Neural progenitor cell (in vitro differentiated cells): Measurements from ENCODE around the gene BAG1. TPM values are rescaled to one million over a fixed set of nuclear protein-coding genes. Genes with fewer than 3 reads are reported as not detected.

ENCODE experiments used
- DNase-seq: peaks from one replicate; pipeline ENCODE4 v3.0.0-alpha.2; 2016; ENCODE audit warnings: low spot score
- H2AFZ ChIP-seq: fragments of 200-600 bp; sonication (generic); replicated peaks from 2 replicates; pipeline ENCODE4 v1.6.1; 2016; ENCODE audit warnings: antibody characterized with exemption
- H3F3A ChIP-seq: fragments of 200-600 bp; sonication (generic); 2 replicates; pipeline ENCODE4 v1.6.1; 2016; ENCODE audit warnings: antibody characterized with exemption, low read depth
- H3K27ac ChIP-seq: fragments of 200-600 bp; sonication (generic); 2 replicates; pipeline ENCODE4 v1.5.1; 2016; ENCODE audit warnings: mild to moderate bottlenecking
- H3K27me3 ChIP-seq: fragments of 200-600 bp; sonication (generic); 2 replicates; pipeline ENCODE4 v1.6.1; 2016; ENCODE audit warnings: mild to moderate bottlenecking, moderate library complexity
- H3K36me3 ChIP-seq: fragments of 200-600 bp; sonication (generic); 2 replicates; pipeline ENCODE4 v1.5.1; 2016
- H3K4me1 ChIP-seq: fragments of 200-600 bp; sonication (generic); 2 replicates; pipeline ENCODE4 v1.6.1; 2016; ENCODE audit warnings: mixed run types
- H3K4me2 ChIP-seq: fragments of 200-600 bp; sonication (generic); 2 replicates; pipeline ENCODE4 v1.6.1; 2016
- H3K4me3 ChIP-seq: fragments of 200-600 bp; sonication (generic); 2 replicates; pipeline ENCODE4 v1.5.1; 2016
- H3K79me2 ChIP-seq: fragments of 200-600 bp; sonication (generic); 2 replicates; pipeline ENCODE4 v1.6.1; 2016; ENCODE audit warnings: low read depth
- H3K9ac ChIP-seq: fragments of 200-600 bp; sonication (generic); 2 replicates; pipeline ENCODE4 v1.6.1; 2016
- H3K9me3 ChIP-seq: fragments of 200-600 bp; sonication (generic); 2 replicates; pipeline ENCODE4 v1.5.1; 2016; ENCODE audit warnings: low read depth
- H4K20me1 ChIP-seq: fragments of 200-600 bp; sonication (generic); 2 replicates; pipeline ENCODE4 v1.6.1; 2016; ENCODE audit warnings: low read depth
- H3K27ac Mint-ChIP-seq: 3 replicates; pipeline ENCODE4 v1.8.0; 2021; ENCODE audit warnings: mixed read lengths
- H3K27me3 Mint-ChIP-seq: 2 replicates; pipeline ENCODE4 v1.8.0; 2022; ENCODE audit warnings: low read depth, mild to moderate bottlenecking, inconsistent platforms, moderate library complexity, mixed read lengths; ENCODE audit not compliant: insufficient read depth
- H3K36me3 Mint-ChIP-seq: 3 replicates; pipeline ENCODE4 v1.8.0; 2021; ENCODE audit warnings: mixed read lengths
- H3K4me1 Mint-ChIP-seq: 3 replicates; pipeline ENCODE4 v1.8.0; 2021; ENCODE audit warnings: mixed read lengths
- H3K4me3 Mint-ChIP-seq: 3 replicates; pipeline ENCODE4 v1.8.0; 2021; ENCODE audit warnings: mild to moderate bottlenecking, moderate library complexity, mixed read lengths
- H3K9me3 Mint-ChIP-seq: 3 replicates; pipeline ENCODE4 v1.8.0; 2020; ENCODE audit warnings: mixed read lengths
- EZH2 ChIP-seq: fragments of 200-600 bp; sonication (generic); IDR thresholded peaks from 2 replicates; pipeline ENCODE4 v1.6.1; 2017; ENCODE audit warnings: antibody characterized with exemption, mild to moderate bottlenecking, moderate library complexity
- EZH2phosphoT487 ChIP-seq: fragments of 200-600 bp; sonication (generic); IDR thresholded peaks from 2 replicates; pipeline ENCODE4 v1.6.1; 2017; ENCODE audit warnings: antibody characterized with exemption
- total RNA-seq: library from RNA; depleted of rRNA; stranded (reverse); fragments of >200 nt; gene quantifications from 2 replicates; pipeline ENCODE4 v1.2.3, GENCODE V29; 2015; ENCODE audit warnings: low replicate concordance
- TF ChIP-seq, protein P1 (sequence below): fragments of 200-600 bp; sonication (generic); IDR thresholded peaks from 2 replicates; pipeline ENCODE4 v1.5.1; 2017; ENCODE audit warnings: antibody characterized with exemption, mild to moderate bottlenecking

The BAG1 gene
- total RNA-seq, 1 donor from 2014 or later = 44.3 TPM

DNA sequence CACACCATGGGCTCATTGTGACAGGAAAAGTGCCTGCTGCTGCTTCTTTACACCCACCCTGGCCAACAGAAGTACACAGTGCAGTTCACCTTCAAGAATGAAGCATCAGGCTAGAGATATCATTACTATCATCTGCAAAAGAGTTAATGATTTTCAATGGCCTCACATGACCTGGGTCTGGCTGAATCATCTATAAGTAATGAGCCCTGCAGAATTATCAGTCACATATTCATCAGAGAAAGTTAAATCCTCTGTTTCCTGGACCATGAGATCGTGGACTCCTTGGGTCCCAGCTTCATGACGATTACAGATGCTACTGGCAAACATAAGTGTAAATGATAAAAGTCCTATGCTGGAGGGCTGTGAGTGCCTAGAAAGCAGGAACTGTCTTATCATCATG, 8.3 kb downstream of the BAG1 start:
- Histone ChIP-seq H3K79me2 (no peaks in the 10 kb centered on the region), H3K4me2 (no peak overlapping the region), H3F3A (no peaks in the 10 kb centered on the region), H3K27me3 (no peaks in the 10 kb centered on the region), H3K4me3 (no peak overlapping the region), H3K36me3 (peaks cover 10% of the 10 kb centered on the region), H4K20me1 (no peaks in the 10 kb centered on the region), H3K4me1 (no peaks in the 10 kb centered on the region), H3K9ac (no peak overlapping the region), H3K27ac (no peak overlapping the region), H2AFZ (no peak overlapping the region), H3K9me3 (no peaks in the 10 kb centered on the region)
- no peak overlapping the region for H3K27ac Mint-ChIP-seq
- H3K4me3 Mint-ChIP-seq = no peak overlapping the region
- H3K36me3 Mint-ChIP-seq = peaks cover 28% of the 10 kb centered on the region
- H3K27me3 Mint-ChIP-seq = no peaks in the 10 kb centered on the region
- H3K4me1 Mint-ChIP-seq = no peaks in the 10 kb centered on the region
- no peak for DNase-seq
- TF ChIP-seq EZH2 (no peak), EZH2phosphoT487 (no peak)
- TF ChIP-seq, protein P1, sequence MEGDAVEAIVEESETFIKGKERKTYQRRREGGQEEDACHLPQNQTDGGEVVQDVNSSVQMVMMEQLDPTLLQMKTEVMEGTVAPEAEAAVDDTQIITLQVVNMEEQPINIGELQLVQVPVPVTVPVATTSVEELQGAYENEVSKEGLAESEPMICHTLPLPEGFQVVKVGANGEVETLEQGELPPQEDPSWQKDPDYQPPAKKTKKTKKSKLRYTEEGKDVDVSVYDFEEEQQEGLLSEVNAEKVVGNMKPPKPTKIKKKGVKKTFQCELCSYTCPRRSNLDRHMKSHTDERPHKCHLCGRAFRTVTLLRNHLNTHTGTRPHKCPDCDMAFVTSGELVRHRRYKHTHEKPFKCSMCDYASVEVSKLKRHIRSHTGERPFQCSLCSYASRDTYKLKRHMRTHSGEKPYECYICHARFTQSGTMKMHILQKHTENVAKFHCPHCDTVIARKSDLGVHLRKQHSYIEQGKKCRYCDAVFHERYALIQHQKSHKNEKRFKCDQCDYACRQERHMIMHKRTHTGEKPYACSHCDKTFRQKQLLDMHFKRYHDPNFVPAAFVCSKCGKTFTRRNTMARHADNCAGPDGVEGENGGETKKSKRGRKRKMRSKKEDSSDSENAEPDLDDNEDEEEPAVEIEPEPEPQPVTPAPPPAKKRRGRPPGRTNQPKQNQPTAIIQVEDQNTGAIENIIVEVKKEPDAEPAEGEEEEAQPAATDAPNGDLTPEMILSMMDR = no peak
- no peaks in the 10 kb centered on the region for H3K9me3 Mint-ChIP-seq

DNA sequence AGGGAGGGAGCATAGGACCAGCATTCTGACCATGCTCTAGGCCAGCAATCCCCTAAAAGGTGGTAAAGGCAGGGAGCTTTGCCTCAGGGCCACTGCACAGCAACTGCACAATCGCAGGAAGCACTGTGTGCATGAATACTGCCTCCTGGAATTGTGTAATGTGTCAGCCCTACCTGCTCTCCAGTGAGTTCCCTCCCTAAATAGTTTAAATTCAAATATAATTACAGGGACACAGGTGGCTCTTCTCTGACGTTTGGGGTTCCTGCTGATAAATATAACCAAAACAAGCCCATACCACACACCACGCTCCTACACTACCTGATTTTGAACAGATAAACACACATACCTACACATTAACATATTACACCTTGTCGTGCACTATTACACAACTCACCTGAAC, 9.0 kb downstream of the BAG1 start:
- H4K20me1 ChIP-seq = no peaks in the 10 kb centered on the region
- H3K27me3 ChIP-seq = no peaks in the 10 kb centered on the region
- H3K4me1 ChIP-seq = no peaks in the 10 kb centered on the region
- no peaks in the 10 kb centered on the region for H3K9me3 ChIP-seq
- Mint-ChIP-seq H3K36me3 (peaks cover 26% of the 10 kb centered on the region), H3K4me3 (no peak overlapping the region), H3K27me3 (no peaks in the 10 kb centered on the region), H3K27ac (no peak overlapping the region), H3K9me3 (no peaks in the 10 kb centered on the region), H3K4me1 (no peaks in the 10 kb centered on the region)
- DNase-seq = no peak
- no peak for TF ChIP-seq EZH2
- TF ChIP-seq EZH2phosphoT487 = no peak
- TF ChIP-seq, protein P1 = no peak
- no peaks in the 10 kb centered on the region for H3K79me2 ChIP-seq
- peaks cover 2% of the 10 kb centered on the region for H3K36me3 ChIP-seq
- no peaks in the 10 kb centered on the region for H3F3A ChIP-seq
- H3K27ac ChIP-seq = no peak overlapping the region
- H3K4me2 ChIP-seq = no peak overlapping the region
- no peak overlapping the region for H2AFZ ChIP-seq
- no peak overlapping the region for H3K9ac ChIP-seq
- no peak overlapping the region for H3K4me3 ChIP-seq

DNA sequence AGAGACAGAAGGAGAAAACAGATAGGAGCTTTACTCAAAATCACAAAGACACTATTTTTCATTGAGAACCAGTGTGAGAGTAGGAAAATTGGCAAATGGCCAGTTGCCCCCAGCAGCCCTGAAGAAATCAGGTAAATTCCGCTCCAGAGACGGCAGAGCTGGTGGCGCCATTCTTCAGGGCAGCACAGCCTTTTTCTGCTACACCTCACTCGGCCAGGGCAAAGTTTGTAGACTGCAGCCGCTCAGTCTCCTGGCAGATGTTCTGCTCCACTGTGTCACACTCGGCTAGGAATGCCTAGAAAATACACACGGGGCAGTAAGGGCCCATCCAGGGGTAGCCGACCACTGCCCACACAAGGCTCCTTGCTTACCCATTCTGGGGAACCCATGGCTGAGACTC, 9.5 kb downstream of the BAG1 start:
- Histone ChIP-seq H3K27ac (no peak overlapping the region), H3K36me3 (no peaks in the 10 kb centered on the region), H4K20me1 (no peaks in the 10 kb centered on the region), H3K4me2 (no peak overlapping the region), H3K9me3 (no peaks in the 10 kb centered on the region), H3K9ac (no peak overlapping the region), H3K27me3 (no peaks in the 10 kb centered on the region), H3F3A (no peaks in the 10 kb centered on the region), H3K79me2 (no peaks in the 10 kb centered on the region), H2AFZ (no peak overlapping the region), H3K4me3 (no peak overlapping the region), H3K4me1 (no peaks in the 10 kb centered on the region)
- Mint-ChIP-seq H3K36me3 (peaks cover 24% of the 10 kb centered on the region), H3K4me1 (no peaks in the 10 kb centered on the region), H3K9me3 (no peaks in the 10 kb centered on the region), H3K4me3 (no peak overlapping the region), H3K27ac (no peak overlapping the region), H3K27me3 (no peaks in the 10 kb centered on the region)
- TF ChIP-seq, protein P1 = no peak
- DNase-seq = no peak

DNA sequence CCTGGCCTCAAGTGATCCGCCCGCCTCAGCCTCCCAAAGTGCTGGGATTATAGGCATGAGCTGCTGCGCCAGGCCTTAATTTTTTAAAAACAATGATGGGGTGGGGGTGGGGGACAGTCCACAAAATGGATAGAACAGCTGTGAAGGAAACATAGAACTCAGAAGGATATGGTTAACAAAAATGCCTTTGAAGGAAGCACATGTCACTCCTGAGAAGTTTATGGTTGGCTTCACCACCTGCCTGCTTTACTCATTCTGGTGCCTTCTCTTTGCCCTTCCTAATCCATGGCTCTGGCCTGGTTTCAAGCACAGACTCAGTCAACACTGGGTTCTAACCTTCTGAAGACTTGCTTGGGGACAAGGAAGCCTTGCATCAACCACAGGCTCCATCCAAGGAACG, 10.3 kb downstream of the BAG1 start:
- TF ChIP-seq EZH2phosphoT487 (no peak), EZH2 (no peak)
- TF ChIP-seq, protein P1 = no peak
- Histone ChIP-seq H3K27ac (no peak overlapping the region), H3K4me1 (no peaks in the 10 kb centered on the region), H3K79me2 (no peaks in the 10 kb centered on the region), H3K4me2 (no peak overlapping the region), H2AFZ (no peak overlapping the region), H3K27me3 (no peaks in the 10 kb centered on the region), H3K9me3 (no peaks in the 10 kb centered on the region), H3K4me3 (no peak overlapping the region), H4K20me1 (no peaks in the 10 kb centered on the region), H3K9ac (no peak overlapping the region), H3K36me3 (no peaks in the 10 kb centered on the region), H3F3A (no peaks in the 10 kb centered on the region)
- Mint-ChIP-seq H3K27me3 (no peaks in the 10 kb centered on the region), H3K36me3 (peaks cover 22% of the 10 kb centered on the region), H3K4me1 (no peaks in the 10 kb centered on the region), H3K4me3 (no peak overlapping the region), H3K27ac (no peak overlapping the region), H3K9me3 (no peaks in the 10 kb centered on the region)
- DNase-seq = no peak
